ENCODE measurements around the gene SLC25A26. TPM values are rescaled to one million over a fixed set of nuclear protein-coding genes. Genes with fewer than 3 reads are reported as not detected.
A peak's percentile ranks its signal among the peaks of the same experiment; 100 is the strongest.
"Not testable (repeated sequence)": the region's sequence is repeated elsewhere in the genome, so short reads cannot be mapped to it uniquely, and the experiment has no call there.

Gene SLC25A26
- total RNA-seq, 1 donor from 2014 or later = 13.1 TPM

DNA sequence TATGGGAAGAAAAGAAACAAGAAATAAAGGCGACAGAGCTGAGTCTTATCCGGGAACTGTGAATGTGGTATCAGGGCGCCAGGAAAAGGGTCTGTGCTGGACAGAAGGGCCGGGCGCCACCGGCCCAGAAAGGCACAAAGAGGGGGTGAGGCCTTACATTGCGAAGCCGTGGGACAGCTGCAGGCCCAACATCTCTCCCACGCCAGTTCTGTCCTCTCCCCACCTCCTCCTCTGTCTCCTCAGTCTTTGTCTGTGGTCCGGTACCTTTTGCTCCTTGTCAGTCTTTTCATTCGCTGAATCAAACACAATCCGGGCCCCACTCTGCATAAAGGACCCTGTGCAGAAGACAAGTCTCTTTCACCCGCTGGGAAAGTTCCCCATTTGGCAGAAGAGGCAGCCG, 198.2 kb downstream of the SLC25A26 start:
- peak overlapping the region; percentile 81 for H3K27ac Mint-ChIP-seq (ENCODE audit: unreplicated experiment)
- peaks cover 31% of the 10 kb centered on the region for H3K36me3 Mint-ChIP-seq (ENCODE audit: low read depth)
- DNase-seq (ENCODE audit: low spot score) = no peak
- peaks cover 43% of the 10 kb centered on the region for H3K4me1 Mint-ChIP-seq (ENCODE audit: low read depth)
- H3K9me3 Mint-ChIP-seq (ENCODE audit: low read depth) = no peaks in the 10 kb centered on the region
- TF ChIP-seq, protein P1, sequence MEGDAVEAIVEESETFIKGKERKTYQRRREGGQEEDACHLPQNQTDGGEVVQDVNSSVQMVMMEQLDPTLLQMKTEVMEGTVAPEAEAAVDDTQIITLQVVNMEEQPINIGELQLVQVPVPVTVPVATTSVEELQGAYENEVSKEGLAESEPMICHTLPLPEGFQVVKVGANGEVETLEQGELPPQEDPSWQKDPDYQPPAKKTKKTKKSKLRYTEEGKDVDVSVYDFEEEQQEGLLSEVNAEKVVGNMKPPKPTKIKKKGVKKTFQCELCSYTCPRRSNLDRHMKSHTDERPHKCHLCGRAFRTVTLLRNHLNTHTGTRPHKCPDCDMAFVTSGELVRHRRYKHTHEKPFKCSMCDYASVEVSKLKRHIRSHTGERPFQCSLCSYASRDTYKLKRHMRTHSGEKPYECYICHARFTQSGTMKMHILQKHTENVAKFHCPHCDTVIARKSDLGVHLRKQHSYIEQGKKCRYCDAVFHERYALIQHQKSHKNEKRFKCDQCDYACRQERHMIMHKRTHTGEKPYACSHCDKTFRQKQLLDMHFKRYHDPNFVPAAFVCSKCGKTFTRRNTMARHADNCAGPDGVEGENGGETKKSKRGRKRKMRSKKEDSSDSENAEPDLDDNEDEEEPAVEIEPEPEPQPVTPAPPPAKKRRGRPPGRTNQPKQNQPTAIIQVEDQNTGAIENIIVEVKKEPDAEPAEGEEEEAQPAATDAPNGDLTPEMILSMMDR (IDR thresholded peaks at IDR 0.05) = no peak
- H3K27me3 Mint-ChIP-seq (ENCODE audit: low read depth) = no peaks in the 10 kb centered on the region
- H3K4me3 Mint-ChIP-seq (ENCODE audit: unreplicated experiment) = no peak overlapping the region

DNA sequence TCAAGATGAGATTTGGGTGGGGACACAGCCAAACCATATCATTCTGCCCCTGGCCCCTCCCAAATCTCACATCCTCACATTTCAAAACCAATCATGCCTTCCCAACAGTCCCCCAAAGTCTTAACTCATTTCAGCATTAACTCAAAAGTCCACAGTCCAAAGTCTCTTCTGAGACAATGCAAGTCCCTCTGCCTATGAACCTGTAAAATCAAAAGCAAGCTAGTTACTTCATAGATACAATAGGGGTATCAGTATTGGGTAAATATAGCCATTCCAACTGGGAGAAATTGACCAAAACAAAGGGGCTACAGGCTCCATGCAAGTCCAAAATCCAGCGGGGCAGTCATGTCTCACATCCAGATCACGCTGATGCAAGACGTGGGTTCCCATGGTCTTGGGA, 200.3 kb downstream of the SLC25A26 start:
- H3K4me1 Mint-ChIP-seq (ENCODE audit: low read depth) = peaks cover 62% of the 10 kb centered on the region
- peaks cover 24% of the 10 kb centered on the region for H3K36me3 Mint-ChIP-seq (ENCODE audit: low read depth)
- H3K4me3 Mint-ChIP-seq (ENCODE audit: unreplicated experiment); H3K27ac Mint-ChIP-seq (ENCODE audit: unreplicated experiment); H3K9me3 Mint-ChIP-seq (ENCODE audit: low read depth); H3K27me3 Mint-ChIP-seq (ENCODE audit: low read depth); DNase-seq (ENCODE audit: low spot score): not testable (repeated sequence)

DNA sequence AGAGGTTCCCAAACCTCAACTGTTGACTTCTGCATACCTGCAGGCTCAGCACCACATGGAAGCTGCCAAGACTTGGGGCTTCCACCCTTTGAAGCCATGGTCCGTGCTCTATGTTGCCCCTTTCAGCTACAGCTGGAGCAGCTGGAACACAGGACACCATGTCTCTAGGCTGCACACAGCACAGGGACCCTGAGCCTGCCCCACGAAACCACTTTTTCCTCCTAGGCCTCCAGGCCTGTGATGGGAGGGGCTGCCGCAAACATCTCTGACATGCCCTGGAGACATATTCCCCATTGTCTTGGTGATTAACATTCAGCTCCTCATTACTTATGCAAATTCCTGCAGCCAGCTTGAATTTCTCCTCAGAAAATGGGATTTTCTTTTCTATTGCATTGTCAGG, 201.1 kb downstream of the SLC25A26 start:
- not testable (repeated sequence) for DNase-seq (ENCODE audit: low spot score); H3K9me3 Mint-ChIP-seq (ENCODE audit: low read depth); H3K4me3 Mint-ChIP-seq (ENCODE audit: unreplicated experiment); H3K27me3 Mint-ChIP-seq (ENCODE audit: low read depth); H3K27ac Mint-ChIP-seq (ENCODE audit: unreplicated experiment)
- Mint-ChIP-seq H3K4me1 (ENCODE audit: low read depth) (peaks cover 65% of the 10 kb centered on the region), H3K36me3 (ENCODE audit: low read depth) (peaks cover 22% of the 10 kb centered on the region)

DNA sequence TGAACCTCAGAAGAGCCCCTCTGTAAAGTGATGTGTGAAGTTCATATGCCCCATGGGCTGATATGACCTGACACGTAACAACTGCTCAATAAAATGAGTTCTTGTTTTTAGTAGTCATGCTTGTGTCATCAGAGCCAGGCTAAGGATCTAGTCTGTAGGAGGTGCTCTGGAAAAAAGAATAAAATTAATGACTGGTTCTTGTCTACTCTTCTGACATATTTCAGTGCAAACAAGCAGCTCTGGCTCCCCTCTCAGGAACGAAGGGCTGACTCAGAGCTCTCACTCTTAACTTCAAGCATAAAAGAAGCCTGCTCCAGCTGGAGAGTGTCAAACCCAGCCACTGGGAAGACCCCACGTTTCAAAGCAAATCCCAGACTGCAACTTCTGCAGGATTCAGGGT, 203.0 kb downstream of the SLC25A26 start:
- TF ChIP-seq, protein P1 (IDR thresholded peaks at IDR 0.05) = no peak
- Mint-ChIP-seq H3K9me3 (ENCODE audit: low read depth) (no peaks in the 10 kb centered on the region), H3K36me3 (ENCODE audit: low read depth) (peaks cover 18% of the 10 kb centered on the region), H3K4me1 (ENCODE audit: low read depth) (peaks cover 65% of the 10 kb centered on the region), H3K4me3 (ENCODE audit: unreplicated experiment) (no peak overlapping the region), H3K27me3 (ENCODE audit: low read depth) (no peaks in the 10 kb centered on the region), H3K27ac (ENCODE audit: unreplicated experiment) (peak overlapping the region; percentile 43)
- DNase-seq (ENCODE audit: low spot score) = no peak

DNA sequence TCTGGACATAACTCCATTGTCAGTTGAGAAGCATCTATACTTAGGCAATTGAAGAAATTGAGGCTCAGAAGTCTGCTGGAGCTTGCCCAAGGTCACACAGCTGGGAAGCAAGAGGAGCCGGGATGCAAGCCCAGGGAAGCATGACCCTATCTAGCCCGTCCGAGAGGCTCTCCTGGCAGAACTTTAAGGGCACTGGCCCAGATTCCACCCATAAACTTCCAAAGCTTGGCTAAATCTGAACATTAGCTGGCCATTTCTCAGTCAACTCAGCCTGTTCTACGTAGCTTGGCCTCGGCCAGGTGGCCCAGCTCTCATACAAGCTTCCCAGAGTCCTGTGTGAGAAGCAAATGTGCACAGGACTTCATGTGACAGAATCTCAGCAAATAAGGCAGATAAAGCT, 204.2 kb downstream of the SLC25A26 start:
- H3K4me1 Mint-ChIP-seq (ENCODE audit: low read depth) = peaks cover 71% of the 10 kb centered on the region
- TF ChIP-seq, protein P1 (IDR thresholded peaks at IDR 0.05) = no peak
- H3K4me3 Mint-ChIP-seq (ENCODE audit: unreplicated experiment) = no peak overlapping the region
- H3K27me3 Mint-ChIP-seq (ENCODE audit: low read depth) = no peaks in the 10 kb centered on the region
- no peak overlapping the region for H3K27ac Mint-ChIP-seq (ENCODE audit: unreplicated experiment)
- peaks cover 13% of the 10 kb centered on the region for H3K36me3 Mint-ChIP-seq (ENCODE audit: low read depth)
- no peak for DNase-seq (ENCODE audit: low spot score)
- no peaks in the 10 kb centered on the region for H3K9me3 Mint-ChIP-seq (ENCODE audit: low read depth)

DNA sequence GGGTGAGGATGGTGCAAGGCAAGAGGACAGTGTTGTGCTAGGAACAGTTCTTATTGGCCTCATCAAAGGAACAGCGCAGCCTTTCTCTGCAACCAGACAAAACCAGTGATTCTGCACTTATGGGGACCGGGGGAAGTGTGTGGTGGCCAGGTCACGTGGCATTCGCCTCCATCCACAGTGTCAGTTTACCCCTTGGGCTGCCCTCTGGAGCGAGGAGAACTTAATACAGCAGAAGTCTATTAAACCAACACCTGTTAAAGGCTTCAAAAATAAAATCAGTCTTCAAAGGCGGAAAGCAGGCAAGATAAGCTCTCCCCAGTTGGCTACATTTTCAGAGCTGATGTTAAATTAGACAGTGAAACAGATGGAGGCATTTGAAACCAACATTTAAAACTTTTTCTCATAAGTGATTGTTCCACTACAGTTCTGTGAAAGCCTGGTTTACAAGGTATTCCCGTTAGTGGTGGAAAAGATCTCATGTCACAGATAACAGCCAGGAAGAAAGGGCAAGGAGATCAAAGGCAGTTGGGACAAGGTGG, 204.8 kb downstream of the SLC25A26 start:
- no peak for DNase-seq (ENCODE audit: low spot score)
- no peak overlapping the region for H3K4me3 Mint-ChIP-seq (ENCODE audit: unreplicated experiment)
- peaks cover 75% of the 10 kb centered on the region for H3K4me1 Mint-ChIP-seq (ENCODE audit: low read depth)
- H3K9me3 Mint-ChIP-seq (ENCODE audit: low read depth) = no peaks in the 10 kb centered on the region
- no peak overlapping the region for H3K27ac Mint-ChIP-seq (ENCODE audit: unreplicated experiment)
- H3K27me3 Mint-ChIP-seq (ENCODE audit: low read depth) = no peaks in the 10 kb centered on the region
- TF ChIP-seq, protein P1 (IDR thresholded peaks at IDR 0.05) = no peak
- H3K36me3 Mint-ChIP-seq (ENCODE audit: low read depth) = peaks cover 11% of the 10 kb centered on the region
